Measurements from ENCODE around the gene ZFAND2A.

The ZFAND2A gene

GRCh38 chr7:1105189-1105588 lies 54.8 kb downstream of the ZFAND2A start:
- Histone ChIP-seq H3K9me3 (ENCODE audit: control insufficient read depth, low read length) (no peaks in the 10 kb centered on the region), H3K4me1 (ENCODE audit: control insufficient read depth, insufficient read depth, low read length) (peaks cover 21% of the 10 kb centered on the region), H3K9ac (ENCODE audit: low read length) (no peak overlapping the region), H3K36me3 (ENCODE audit: control insufficient read depth, insufficient read depth, low read length) (no peaks in the 10 kb centered on the region), H3K27me3 (ENCODE audit: control insufficient read depth, insufficient read depth, low read length) (no peaks in the 10 kb centered on the region), H3K4me3 (ENCODE audit: low read length) (no peak overlapping the region)

- H3K4me3 ChIP-seq (ENCODE audit: low read length) = no peak overlapping the region
- H3K36me3 ChIP-seq (ENCODE audit: control insufficient read depth, insufficient read depth, low read length) = no peaks in the 10 kb centered on the region
- H3K9ac ChIP-seq (ENCODE audit: low read length) = no peak overlapping the region
- H3K27me3 ChIP-seq (ENCODE audit: control insufficient read depth, insufficient read depth, low read length) = no peaks in the 10 kb centered on the region
- peaks cover 23% of the 10 kb centered on the region for H3K4me1 ChIP-seq (ENCODE audit: control insufficient read depth, insufficient read depth, low read length)
- H3K9me3 ChIP-seq (ENCODE audit: control insufficient read depth, low read length) = no peaks in the 10 kb centered on the region
These were observed 55.3 kb downstream of the ZFAND2A start for GRCh38 chr7:1104516-1105179.

- Histone ChIP-seq H3K4me3 (ENCODE audit: low read length) (no peak overlapping the region), H3K9me3 (ENCODE audit: control insufficient read depth, low read length) (no peaks in the 10 kb centered on the region), H3K36me3 (ENCODE audit: control insufficient read depth, insufficient read depth, low read length) (no peaks in the 10 kb centered on the region), H3K27me3 (ENCODE audit: control insufficient read depth, insufficient read depth, low read length) (no peaks in the 10 kb centered on the region), H3K9ac (ENCODE audit: low read length) (peak overlapping the region; percentile 30), H3K4me1 (ENCODE audit: control insufficient read depth, insufficient read depth, low read length) (peaks cover 27% of the 10 kb centered on the region)
These were observed 56.0 kb downstream of the ZFAND2A start for GRCh38 chr7:1103789-1104515.

- H3K4me3 ChIP-seq (ENCODE audit: low read length) = no peak overlapping the region
- no peaks in the 10 kb centered on the region for H3K36me3 ChIP-seq (ENCODE audit: control insufficient read depth, insufficient read depth, low read length)
- H3K9ac ChIP-seq (ENCODE audit: low read length) = peak overlapping the region; percentile 30
- no peaks in the 10 kb centered on the region for H3K9me3 ChIP-seq (ENCODE audit: control insufficient read depth, low read length)
- H3K27me3 ChIP-seq (ENCODE audit: control insufficient read depth, insufficient read depth, low read length) = no peaks in the 10 kb centered on the region
- H3K4me1 ChIP-seq (ENCODE audit: control insufficient read depth, insufficient read depth, low read length) = peaks cover 27% of the 10 kb centered on the region
These were observed 56.8 kb downstream of the ZFAND2A start for GRCh38 chr7:1103009-1103788.
